GM12878 (cell line): ENCODE data around the gene PGC. TPM values are rescaled to one million over a fixed set of nuclear protein-coding genes. Genes with fewer than 3 reads are reported as not detected.
A peak's percentile ranks its signal among the peaks of the same experiment; 100 is the strongest.

Source experiments
- ATAC-seq: fragments of 200-7000 bp; cut with Tn5 transposase; 3 replicates; pipeline ENCODE4 v1.9.1; 2020; ENCODE audit warnings: mild to moderate bottlenecking, moderate library complexity
- BruUV-seq: library from RNA; stranded (reverse); fragments of 400-500 nt; replicated peaks from 2 replicates; lab custom pipeline; 2021; lab: Mats Ljungman, UMichigan
- CTCF ChIA-PET: fragments of 300-600 bp; sonication (Branson Sonifier 250); formaldehyde crosslinking; extraction: SDS; loops from one replicate; lab custom pipeline; 2021; ENCODE audit warnings: inconsistent platforms; lab: Yijun Ruan, JAX
- POLR2A ChIA-PET: fragments of 350-600 bp; formaldehyde crosslinking; extraction: SDS; loops from one replicate; lab custom pipeline; 2021; ENCODE audit warnings: inconsistent platforms; lab: Charles Lee
- RAD21 ChIA-PET: fragments of 300-600 bp; sonication (Branson Sonifier 250); formaldehyde crosslinking; loops from one replicate; lab custom pipeline; 2023; ENCODE audit warnings: antibody characterized with exemption; ENCODE audit not compliant: unreplicated experiment; lab: Charles Lee
- SMC1A ChIA-PET: fragments of 300-600 bp; sonication (Branson Sonifier 250); formaldehyde crosslinking; loops from one replicate; lab custom pipeline; 2023; ENCODE audit not compliant: unreplicated experiment, uncharacterized antibody; lab: Charles Lee
- DNase-seq: peaks from one replicate; pipeline ENCODE4 v3.0.0-alpha.2; 2011; ENCODE audit warnings: low read depth, low spot score
- FAIRE-seq: peaks from 3 replicates; lab custom pipeline; 2011; peaks lifted over from hg19 to GRCh38; lab: Jason Lieb, UNC
- H2AFZ ChIP-seq: 2 replicates; pipeline ENCODE4 v1.6.0; 2011; ENCODE audit warnings: low read depth, low read length, control low read depth; ENCODE audit not compliant: control insufficient read depth
- H3K27ac ChIP-seq: 2 replicates; pipeline ENCODE4 v1.5.1; 2011; ENCODE audit warnings: control low read depth; ENCODE audit not compliant: control insufficient read depth, insufficient read depth
- H3K27me3 ChIP-seq, 2 experiments: replicated peaks in 1 of 2; 2 replicates each; pipeline versions ENCODE4 v1.6.0 to v1.6.1; 2011; ENCODE audit warnings: low read length in 1 of 2; ENCODE audit not compliant: control insufficient read depth in 2 of 2, insufficient read depth in 2 of 2
- H3K36me3 ChIP-seq, 2 experiments: 2 replicates each; pipeline ENCODE4 v1.5.1; 2011; ENCODE audit warnings: low read length in 1 of 2; ENCODE audit not compliant: control insufficient read depth in 2 of 2, insufficient read depth in 2 of 2
- H3K4me1 ChIP-seq: 2 replicates; pipeline ENCODE4 v1.6.1; 2011; ENCODE audit warnings: mild to moderate bottlenecking, low read length, moderate library complexity, mixed read lengths; ENCODE audit not compliant: control insufficient read depth, insufficient read depth
- H3K4me2 ChIP-seq: 2 replicates; pipeline ENCODE4 v1.6.0; 2011; ENCODE audit warnings: control low read depth; ENCODE audit not compliant: control insufficient read depth, insufficient read depth
- H3K4me3 ChIP-seq: fragments of 200-600 bp; sonication (generic); 2 replicates; pipeline ENCODE4 v1.5.1; 2016
- H3K79me2 ChIP-seq: 2 replicates; pipeline ENCODE4 v1.6.0; 2011; ENCODE audit warnings: low read length; ENCODE audit not compliant: control insufficient read depth, insufficient read depth
- H3K9ac ChIP-seq: 2 replicates; pipeline ENCODE4 v1.8.0; 2011; ENCODE audit warnings: low read length, control low read depth, mixed read lengths; ENCODE audit not compliant: control insufficient read depth, insufficient read depth
- H3K9me3 ChIP-seq: replicated peaks from 3 replicates; pipeline ENCODE4 v1.5.1; 2011; ENCODE audit warnings: mild to moderate bottlenecking, low read length; ENCODE audit not compliant: control insufficient read depth, insufficient read depth
- H4K20me1 ChIP-seq: 2 replicates; pipeline ENCODE4 v1.6.0; 2011; ENCODE audit not compliant: control insufficient read depth, insufficient read depth
- GATAD2B ChIP-seq: fragments of 450-650 bp; conservative IDR thresholded peaks from 2 replicates; pipeline ENCODE4 v1.6.1; 2017; ENCODE audit warnings: low read depth, mild to moderate bottlenecking, moderate library complexity
- NR2C1 ChIP-seq: fragments of 450-650 bp; IDR thresholded peaks from 2 replicates; pipeline ENCODE4 v1.6.1; 2017; ENCODE audit warnings: antibody characterized with exemption, mild to moderate bottlenecking, moderate library complexity
- PKNOX1 ChIP-seq: fragments of 450-650 bp; IDR thresholded peaks from 2 replicates; pipeline ENCODE4 v1.6.1; 2016; ENCODE audit warnings: mild to moderate bottlenecking
- SMAD5 ChIP-seq: IDR thresholded peaks from 2 replicates; pipeline ENCODE4 v1.6.1; 2016; ENCODE audit warnings: antibody characterized with exemption, low read depth
- WGBS: methylation state at CpG from one replicate; pipeline ENCODE4 v1.1.6; 2016; ENCODE audit warnings: low lambda C conversion rate; ENCODE audit not compliant: insufficient replicate concordance, insufficient coverage; ENCODE audit errors: missing lambda C conversion rate; 5-methylcytosine and 5-hydroxymethylcytosine counted together
- in situ Hi-C: fragments of 300-500 bp; cut with MboI; formaldehyde crosslinking; loops from 9 replicates; pipeline ENCODE4 v1.14.3; 2018; ENCODE audit warnings: mixed read lengths
- intact Hi-C: fragments of 100-400 bp; cut with micrococcal nuclease; formaldehyde crosslinking; loops from one replicate; pipeline ENCODE4 v1.14.2; 2022; ENCODE audit not compliant: unreplicated experiment
- polyA plus RNA-seq, 11 experiments: library from polyadenylated mRNA; depleted of rRNA in 4 of 11; unstranded in 6 of 11; stranded (reverse) in 5 of 11; fragments of >200 nt; fragmentation: Nextera tagmentation in 4 of 11; fragmentation: Illumina TruSeq in 1 of 11; extraction: Ambion mirVana in 4 of 11; extraction: Trizol in 1 of 11; gene quantifications; 1 replicate in 1 of 11; 2 replicates in 10 of 11; pipeline versions ENCODE4 v1.2.1 to v1.2.3, GENCODE V29; 2011 to 2016; ENCODE audit warnings: inconsistent platforms in 2 of 11, missing spikeins in 2 of 11, low read depth in 1 of 11
- total RNA-seq, 4 experiments: library from RNA; depleted of rRNA in 3 of 4; stranded (reverse); fragments of >200 nt in 3 of 4; fragmentation: Illumina TruSeq in 1 of 4; extraction: Trizol in 1 of 4; gene quantifications; 2 replicates each; pipeline versions ENCODE4 v1.2.1 to v1.2.3, GENCODE V29; 2013 to 2021

Gene PGC
- total and polyA plus RNA-seq, 10 of the 15 experiments (the other 5 are each of a cell fraction or from before 2014, with no cell fraction given) = 0.26 TPM; not detected in 9

- TF ChIP-seq NR2C1 (no peak), PKNOX1 (0 out of 2 replicates have a peak, but pooled peaks have one; percentile 12)
- H4K20me1 ChIP-seq = peaks cover 2% of the 10 kb centered on the region; the same call in 1 of the 2 replicates
- ATAC-seq (no peak), FAIRE-seq (no peak), DNase-seq (no peak)
- H3K4me1 ChIP-seq = peaks cover 79% of the 10 kb centered on the region
- peak overlapping the region; percentile 66; the same call in 1 of the 2 replicates for H3K4me3 ChIP-seq
- intact Hi-C loops (no loop called here), in situ Hi-C loops (no loop called here)
- H3K9ac ChIP-seq = no peak overlapping the region; the same call in 1 of the 2 replicates
- CTCF ChIA-PET = interaction anchor here (1.2 to 6.9 kb wide), 4 partner anchors 10 to 386 kb away, joined by 3 to 84 read pairs (median 31); partner anchors contain the start of gene TFEB
- WGBS = 40% methylated on average over 5 of the region's 5 CpGs
- H3K27me3 ChIP-seq = no peaks in the 10 kb centered on the region
- RAD21 ChIA-PET = interaction anchor here (8.7 to 14.4 kb wide), 2 partner anchors 12 kb away, joined by 185 to 300 read pairs; no protein-coding TSS in a partner anchor
- peak overlapping the region; percentile 99 for H3K4me2 ChIP-seq
- H3K79me2 ChIP-seq = peaks cover 98% of the 10 kb centered on the region
- POLR2A ChIA-PET = interaction anchor here (2.9 to 13.0 kb wide), 3 partner anchors 12 to 385 kb away, joined by 13 to 293 read pairs (median 210); partner anchors contain the start of gene TFEB
- SMC1A ChIA-PET = interaction anchor here (6.4 to 7.7 kb wide), 2 partner anchors 12 kb away, joined by 101 to 151 read pairs; no protein-coding TSS in a partner anchor
- BruUV-seq = no TSS peak
- H2AFZ ChIP-seq = no peak overlapping the region
- H3K36me3 ChIP-seq = peaks cover 2 to 7% of the 10 kb centered on the region in 2 experiments
- peak overlapping the region; percentile 6; the same call in 1 of the 2 replicates for H3K27ac ChIP-seq
- H3K9me3 ChIP-seq = no peaks in the 10 kb centered on the region
These were observed 28.4 kb downstream of the PGC start for GRCh38 chr6:41718828-41719227.

GRCh38 chr6:41717392-41717736 lies 29.8 kb downstream of the PGC start:
- ChIA-PET RAD21 (interaction anchor here (0.6 to 14.4 kb wide), 6 partner anchors 9 to 267 kb away, joined by 3 to 300 read pairs (median 4); no protein-coding TSS in a partner anchor), CTCF (interaction anchor here (1.2 to 5.7 kb wide), 5 partner anchors 9 to 203 kb away, joined by 3 to 49 read pairs (median 21); partner anchors contain the start of genes BYSL, MED20 and TFEB), POLR2A (interaction anchor here (1.2 to 13.0 kb wide), 3 partner anchors 10 to 383 kb away, joined by 6 to 293 read pairs (median 210); partner anchors contain the start of genes NCR2 and TFEB), SMC1A (interaction anchor here (1.1 to 7.7 kb wide), 4 partner anchors 11 to 384 kb away, joined by 4 to 151 read pairs (median 48); partner anchors contain the start of gene TFEB)
- no peak for ATAC-seq
- no peak for FAIRE-seq
- peak overlapping the region; percentile 49; the same call in 1 of the 2 replicates for H3K4me3 ChIP-seq
- peak overlapping the region; percentile 84 for H3K27ac ChIP-seq
- peaks cover 79% of the 10 kb centered on the region for H3K4me1 ChIP-seq
- peak overlapping the region; percentile 98 for H3K4me2 ChIP-seq
- no TSS peak for BruUV-seq
- H3K9me3 ChIP-seq = no peaks in the 10 kb centered on the region
- H3K9ac ChIP-seq = peak overlapping the region; percentile 71; the same call in 1 of the 2 replicates
- peaks cover 98% of the 10 kb centered on the region for H3K79me2 ChIP-seq
- 0% methylated on average over 1 of the region's 1 CpG for WGBS
- H3K27me3 ChIP-seq = no peaks in the 10 kb centered on the region
- 0 out of 2 replicates have a peak, but pooled peaks have one; percentile 0 for TF ChIP-seq GATAD2B
- TF ChIP-seq SMAD5 = no peak
- no peak for DNase-seq
- H2AFZ ChIP-seq = no peak overlapping the region
- in situ Hi-C loops (no loop called here), intact Hi-C loops (no loop called here)
- peaks cover 2% of the 10 kb centered on the region; the same call in 1 of the 2 replicates for H4K20me1 ChIP-seq
- peaks cover 7 to 9% of the 10 kb centered on the region in 2 experiments for H3K36me3 ChIP-seq
